Fibroblast of the conjunctiva (primary cell): ENCODE data around the gene ANO6.
A peak's percentile ranks its signal among the peaks of the same experiment; 100 is the strongest.
"Not testable (repeated sequence)": the region's sequence is repeated elsewhere in the genome, so short reads cannot be mapped to it uniquely, and the experiment has no call there.

ENCODE experiments used
- DNase-seq: peaks from one replicate; pipeline ENCODE4 v3.0.0-alpha.2; 2010; ENCODE audit warnings: low read depth

ANO6 gene

GRCh38 chr12:45242180-45242579 is 26.3 kb downstream of the ANO6 start:
- DNase-seq = no peak

- no peak for DNase-seq
Observed at GRCh38 chr12:45243963-45244362, 28.1 kb downstream of the ANO6 start.

- DNase-seq = no peak
Observed at GRCh38 chr12:45244561-45245343, 28.9 kb downstream of the ANO6 start.

- no peak for DNase-seq
Observed at GRCh38 chr12:45246236-45246635, 30.3 kb downstream of the ANO6 start.

- DNase-seq = no peak
Observed at GRCh38 chr12:45247589-45247988, 31.7 kb downstream of the ANO6 start.

GRCh38 chr12:45248095-45248494 is 32.2 kb downstream of the ANO6 start:
- no peak for DNase-seq

GRCh38 chr12:45254254-45254653 is 38.4 kb downstream of the ANO6 start:
- DNase-seq = no peak

GRCh38 chr12:45256721-45257120 is 40.8 kb downstream of the ANO6 start:
- no peak for DNase-seq

- no peak for DNase-seq
Observed at GRCh38 chr12:45257185-45257930, 41.5 kb downstream of the ANO6 start.

- DNase-seq = no peak
Observed at GRCh38 chr12:45259675-45260074, 43.8 kb downstream of the ANO6 start.

GRCh38 chr12:45260104-45260815 is 44.4 kb downstream of the ANO6 start:
- DNase-seq = peak; percentile 54

GRCh38 chr12:45260854-45261253 is 45.0 kb downstream of the ANO6 start:
- DNase-seq = no peak

GRCh38 chr12:45262185-45262584 is 46.3 kb downstream of the ANO6 start:
- not testable (repeated sequence) for DNase-seq

GRCh38 chr12:45263587-45263986 is 47.7 kb downstream of the ANO6 start:
- DNase-seq = no peak

GRCh38 chr12:45268672-45269411 is 52.9 kb downstream of the ANO6 start:
- DNase-seq = peak; percentile 67

GRCh38 chr12:45269412-45269751 is 53.5 kb downstream of the ANO6 start:
- DNase-seq = no peak

GRCh38 chr12:45270951-45271350 is 55.1 kb downstream of the ANO6 start:
- no peak for DNase-seq

- DNase-seq = peak; percentile 66
Observed at GRCh38 chr12:45273717-45274271, 57.9 kb downstream of the ANO6 start.

GRCh38 chr12:45276154-45276755 is 60.4 kb downstream of the ANO6 start:
- DNase-seq = no peak

- no peak for DNase-seq
Observed at GRCh38 chr12:45278447-45278846, 62.6 kb downstream of the ANO6 start.
